Medulla oblongata (tissue), 1 donor: Measurements from ENCODE around the gene HKDC1.
"Not testable (repeated sequence)": the region's sequence is repeated elsewhere in the genome, so short reads cannot be mapped to it uniquely, and the experiment has no call there.

Experiments
- DNase-seq: peaks from one replicate; pipeline ENCODE4 v3.0.0-alpha.2; 2015; ENCODE audit errors: extremely low spot score

The HKDC1 gene

GRCh38 chr10:69242852-69243212 lies 22.7 kb downstream of the HKDC1 start:
- DNase-seq: peak; percentile 96

GRCh38 chr10:69243817-69244216 lies 23.7 kb downstream of the HKDC1 start:
- no peak for DNase-seq

GRCh38 chr10:69246036-69246435 lies 25.9 kb downstream of the HKDC1 start:
- DNase-seq: no peak

GRCh38 chr10:69246581-69247312 lies 26.6 kb downstream of the HKDC1 start:
- DNase-seq: no peak

- no peak for DNase-seq
Measured at GRCh38 chr10:69247313-69247710, 27.2 kb downstream of the HKDC1 start.

- DNase-seq: no peak
Measured at GRCh38 chr10:69248117-69248730, 28.1 kb downstream of the HKDC1 start.

GRCh38 chr10:69250041-69250440 lies 29.9 kb downstream of the HKDC1 start:
- no peak for DNase-seq

GRCh38 chr10:69251417-69251816 lies 31.3 kb downstream of the HKDC1 start:
- DNase-seq: not testable (repeated sequence)

- DNase-seq: no peak
Measured at GRCh38 chr10:69253171-69253570, 33.0 kb downstream of the HKDC1 start.

GRCh38 chr10:69254877-69255276 lies 34.7 kb downstream of the HKDC1 start:
- no peak for DNase-seq

GRCh38 chr10:69259547-69260243 lies 39.6 kb downstream of the HKDC1 start:
- no peak for DNase-seq

- no peak for DNase-seq
Measured at GRCh38 chr10:69261184-69261583, 41.1 kb downstream of the HKDC1 start.

GRCh38 chr10:69262292-69262751 lies 42.2 kb downstream of the HKDC1 start:
- DNase-seq: no peak

GRCh38 chr10:69265521-69265920 lies 45.4 kb downstream of the HKDC1 start:
- DNase-seq: no peak

- DNase-seq: no peak
Measured at GRCh38 chr10:69268761-69269416, 48.8 kb downstream of the HKDC1 start.

- no peak for DNase-seq
Measured at GRCh38 chr10:69269761-69270160, 49.6 kb downstream of the HKDC1 start.

GRCh38 chr10:69270990-69271389 lies 50.9 kb downstream of the HKDC1 start:
- no peak for DNase-seq

GRCh38 chr10:69272624-69273023 lies 52.5 kb downstream of the HKDC1 start:
- DNase-seq: no peak

- DNase-seq: no peak
Measured at GRCh38 chr10:69275444-69275843, 55.3 kb downstream of the HKDC1 start.

GRCh38 chr10:69276503-69276902 lies 56.4 kb downstream of the HKDC1 start:
- no peak for DNase-seq

GRCh38 chr10:69278446-69278963 lies 58.4 kb downstream of the HKDC1 start, which contains the start of gene HK1:
TSS of gene HK1 (plus strand) at chr10:69278496.
- DNase-seq: peak; percentile 51

GRCh38 chr10:69279110-69279509 lies 59.0 kb downstream of the HKDC1 start:
- DNase-seq: peak; percentile 44
